Lower lobe of right lung (tissue), 2 donors: ENCODE data around the gene MUCL3. TPM values are rescaled to one million over a fixed set of nuclear protein-coding genes. Genes with fewer than 3 reads are reported as not detected.

ENCODE experiments used
- ATAC-seq, 2 donors: fragments of 200-7000 bp; cut with Tn5 transposase; one replicate each; pipeline ENCODE4 v1.9.1; 2020 to 2022; ENCODE audit warnings: mild to moderate bottlenecking in 2 of 2, moderate library complexity in 2 of 2
- DNase-seq: peaks from one replicate; pipeline ENCODE4 v3.0.0-alpha.2; 2020
- H3K27ac ChIP-seq: fragments of 200-600 bp; one replicate; pipeline ENCODE4 v1.8.0; 2022
- H3K27me3 ChIP-seq: fragments of 200-600 bp; one replicate; pipeline ENCODE4 v1.8.0; 2022; ENCODE audit warnings: low read depth
- H3K36me3 ChIP-seq: fragments of 200-600 bp; one replicate; pipeline ENCODE4 v1.8.0; 2022; ENCODE audit warnings: mild to moderate bottlenecking
- H3K4me1 ChIP-seq: fragments of 200-600 bp; one replicate; pipeline ENCODE4 v1.8.0; 2022
- H3K4me3 ChIP-seq: fragments of 200-600 bp; one replicate; pipeline ENCODE4 v1.8.0; 2022; ENCODE audit warnings: mild to moderate bottlenecking
- H3K9me3 ChIP-seq: fragments of 200-600 bp; one replicate; pipeline ENCODE4 v1.8.0; 2022
- intact Hi-C: fragments of 100-400 bp; cut with DNase I; formaldehyde crosslinking; loops from one replicate; pipeline ENCODE4 v1.11.0; 2022
- total RNA-seq: library from RNA; stranded (reverse); fragmentation: NEBNext Ultra II Directional; extraction: Animal tissue kit (Norgen Biotek cat#: 25700); gene quantifications from one replicate; pipeline ENCODE4 v1.2.1, GENCODE V29; 2021
- TF ChIP-seq, protein P1 (sequence below): fragments of 200-600 bp; IDR thresholded peaks from one replicate; pipeline ENCODE4 v1.8.0; 2022; ENCODE audit warnings: antibody characterized with exemption, mild to moderate bottlenecking
- donor health status: DM: no; HTN: yes; CAD: no; lungs with severe emphysema.

Gene MUCL3
- total RNA-seq, 1 donor from 2014 or later, result 5.3 TPM

DNA sequence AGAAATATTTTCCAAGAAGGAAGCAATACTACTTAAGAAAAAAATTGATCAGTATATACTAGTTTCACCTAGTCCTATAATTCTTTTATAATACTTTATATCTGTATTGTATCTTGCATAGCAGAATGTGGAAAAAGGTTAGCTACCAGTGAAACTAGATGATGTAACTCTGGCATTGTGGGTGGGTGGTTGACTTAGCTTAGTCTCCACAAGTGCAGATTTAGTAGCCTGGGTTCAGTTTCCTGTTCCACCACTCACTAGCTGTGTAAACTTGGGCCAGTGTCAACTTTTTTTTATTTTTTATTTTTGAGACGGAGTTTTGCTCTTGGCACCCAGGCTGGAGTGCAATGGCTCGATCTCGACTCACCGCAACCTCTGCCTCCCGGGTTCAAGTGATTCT is 44.7 kb downstream of the MUCL3 start:
- no peaks in the 10 kb centered on the region for H3K36me3 ChIP-seq
- no peaks in the 10 kb centered on the region for H3K9me3 ChIP-seq
- H3K4me3 ChIP-seq, result no peak overlapping the region
- intact Hi-C loops, result no loop called here
- H3K27ac ChIP-seq, result no peak overlapping the region
- no peaks in the 10 kb centered on the region for H3K27me3 ChIP-seq
- TF ChIP-seq, protein P1, sequence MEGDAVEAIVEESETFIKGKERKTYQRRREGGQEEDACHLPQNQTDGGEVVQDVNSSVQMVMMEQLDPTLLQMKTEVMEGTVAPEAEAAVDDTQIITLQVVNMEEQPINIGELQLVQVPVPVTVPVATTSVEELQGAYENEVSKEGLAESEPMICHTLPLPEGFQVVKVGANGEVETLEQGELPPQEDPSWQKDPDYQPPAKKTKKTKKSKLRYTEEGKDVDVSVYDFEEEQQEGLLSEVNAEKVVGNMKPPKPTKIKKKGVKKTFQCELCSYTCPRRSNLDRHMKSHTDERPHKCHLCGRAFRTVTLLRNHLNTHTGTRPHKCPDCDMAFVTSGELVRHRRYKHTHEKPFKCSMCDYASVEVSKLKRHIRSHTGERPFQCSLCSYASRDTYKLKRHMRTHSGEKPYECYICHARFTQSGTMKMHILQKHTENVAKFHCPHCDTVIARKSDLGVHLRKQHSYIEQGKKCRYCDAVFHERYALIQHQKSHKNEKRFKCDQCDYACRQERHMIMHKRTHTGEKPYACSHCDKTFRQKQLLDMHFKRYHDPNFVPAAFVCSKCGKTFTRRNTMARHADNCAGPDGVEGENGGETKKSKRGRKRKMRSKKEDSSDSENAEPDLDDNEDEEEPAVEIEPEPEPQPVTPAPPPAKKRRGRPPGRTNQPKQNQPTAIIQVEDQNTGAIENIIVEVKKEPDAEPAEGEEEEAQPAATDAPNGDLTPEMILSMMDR, result no peak
- DNase-seq, result no peak
- ATAC-seq, result peak; percentile 55 to 65
- H3K4me1 ChIP-seq, result peaks cover 8% of the 10 kb centered on the region

DNA sequence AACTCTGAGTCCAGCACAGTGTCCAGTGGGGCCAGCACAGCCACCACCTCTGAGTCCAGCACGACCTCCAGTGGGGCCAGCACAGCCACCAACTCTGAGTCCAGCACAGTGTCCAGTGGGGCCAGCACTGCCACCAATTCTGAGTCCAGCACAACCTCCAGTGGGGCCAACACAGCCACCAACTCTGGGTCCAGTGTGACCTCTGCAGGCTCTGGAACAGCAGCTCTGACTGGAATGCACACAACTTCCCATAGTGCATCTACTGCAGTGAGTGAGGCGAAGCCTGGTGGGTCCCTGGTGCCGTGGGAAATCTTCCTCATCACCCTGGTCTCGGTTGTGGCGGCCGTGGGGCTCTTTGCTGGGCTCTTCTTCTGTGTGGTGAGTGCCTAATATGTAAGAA is 46.5 kb downstream of the MUCL3 start:
- Histone ChIP-seq H3K9me3 (no peaks in the 10 kb centered on the region), H3K4me1 (peaks cover 1% of the 10 kb centered on the region), H3K4me3 (no peak overlapping the region), H3K36me3 (no peaks in the 10 kb centered on the region), H3K27me3 (no peaks in the 10 kb centered on the region), H3K27ac (no peak overlapping the region)
- DNase-seq, result no peak
- ATAC-seq, result no peak
- TF ChIP-seq, protein P1, result no peak
- intact Hi-C loops, result no loop called here

DNA sequence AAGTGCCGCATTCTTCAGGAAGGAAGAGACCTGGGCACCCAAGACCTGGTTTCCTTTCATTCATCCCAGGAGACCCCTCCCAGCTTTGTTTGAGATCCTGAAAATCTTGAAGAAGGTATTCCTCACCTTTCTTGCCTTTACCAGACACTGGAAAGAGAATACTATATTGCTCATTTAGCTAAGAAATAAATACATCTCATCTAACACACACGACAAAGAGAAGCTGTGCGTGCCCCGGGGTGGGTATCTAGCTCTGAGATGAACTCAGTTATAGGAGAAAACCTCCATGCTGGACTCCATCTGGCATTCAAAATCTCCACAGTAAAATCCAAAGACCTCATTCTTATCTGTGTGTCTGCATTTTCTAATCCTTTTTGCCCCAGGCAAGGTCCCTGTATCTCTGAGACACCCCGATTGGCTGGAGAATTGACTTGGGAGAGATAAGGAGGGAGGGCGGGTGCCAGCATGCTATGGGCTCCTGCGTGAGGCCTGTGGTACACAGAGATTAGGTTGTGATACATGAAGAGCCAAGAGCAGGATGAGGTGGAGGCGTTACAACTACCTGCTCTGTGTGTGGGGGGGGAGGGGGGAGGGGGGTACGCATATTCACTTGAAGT is 47.5 kb downstream of the MUCL3 start:
- Histone ChIP-seq H3K9me3 (no peaks in the 10 kb centered on the region), H3K27ac (no peak overlapping the region), H3K36me3 (no peaks in the 10 kb centered on the region), H3K27me3 (no peaks in the 10 kb centered on the region), H3K4me3 (no peak overlapping the region), H3K4me1 (no peaks in the 10 kb centered on the region)
- TF ChIP-seq, protein P1, result no peak
- ATAC-seq (no peak), DNase-seq (no peak)
- intact Hi-C loops, result no loop called here

DNA sequence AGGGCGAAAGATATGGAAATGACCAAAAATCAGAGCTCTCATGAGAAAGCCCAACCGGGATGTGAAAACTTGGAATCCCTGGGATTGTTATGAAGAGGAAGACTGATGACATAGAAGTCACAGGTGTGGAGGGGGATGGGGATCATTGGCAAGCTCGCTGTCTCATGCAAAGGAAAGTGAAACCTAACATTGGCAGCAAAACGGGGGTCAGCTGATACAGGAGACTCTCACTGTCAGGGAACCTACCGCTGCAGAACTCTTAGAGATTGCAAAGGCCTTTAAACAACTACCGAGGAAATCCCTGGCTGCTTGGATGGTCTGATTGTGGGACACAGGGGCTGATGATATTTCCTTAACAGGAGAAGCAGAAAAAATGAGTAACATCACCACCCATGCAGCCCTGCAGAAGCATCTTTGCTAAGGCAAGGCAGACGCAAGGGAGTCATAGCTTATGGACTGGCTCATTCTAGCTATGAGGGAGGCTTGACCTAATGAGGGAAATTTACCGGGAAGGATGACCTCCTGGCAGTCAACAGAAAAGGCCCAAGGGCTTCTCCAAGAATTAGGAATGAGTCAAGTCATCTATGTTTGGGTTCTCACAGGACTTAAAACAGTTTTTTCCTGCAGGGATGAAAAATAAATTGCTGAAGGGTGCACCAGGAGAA is 49.8 kb downstream of the MUCL3 start:
- no peaks in the 10 kb centered on the region for H3K9me3 ChIP-seq
- intact Hi-C loops, result no loop called here
- no peaks in the 10 kb centered on the region for H3K36me3 ChIP-seq
- TF ChIP-seq, protein P1, result no peak
- no peak for DNase-seq
- no peak overlapping the region for H3K4me3 ChIP-seq
- H3K27ac ChIP-seq, result no peak overlapping the region
- ATAC-seq, result no peak
- no peaks in the 10 kb centered on the region for H3K27me3 ChIP-seq
- H3K4me1 ChIP-seq, result no peaks in the 10 kb centered on the region

DNA sequence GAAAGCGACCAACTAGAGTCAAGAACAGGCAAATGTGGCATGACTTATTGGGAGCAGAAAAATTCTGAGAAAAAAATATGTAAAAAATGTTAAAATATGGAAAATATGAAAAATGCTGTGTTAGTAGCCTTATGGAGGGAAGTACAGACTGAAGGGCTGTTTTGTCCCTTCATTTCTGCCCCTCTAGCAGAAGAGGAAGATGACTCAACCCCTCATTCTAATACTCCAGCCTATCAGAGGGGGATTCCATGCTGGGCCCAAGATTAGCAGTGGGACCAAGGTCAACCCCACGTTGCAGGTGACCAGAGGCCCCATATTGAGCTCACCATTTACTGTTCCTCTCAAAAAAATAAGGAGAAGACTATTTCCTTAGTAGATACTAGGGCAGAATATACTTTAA is 51.1 kb downstream of the MUCL3 start:
- TF ChIP-seq, protein P1, result no peak
- ATAC-seq, result no peak
- H3K4me3 ChIP-seq, result no peak overlapping the region
- H3K27ac ChIP-seq, result no peak overlapping the region
- DNase-seq, result no peak
- H3K27me3 ChIP-seq, result no peaks in the 10 kb centered on the region
- no peaks in the 10 kb centered on the region for H3K4me1 ChIP-seq
- intact Hi-C loops, result no loop called here
- H3K36me3 ChIP-seq, result no peaks in the 10 kb centered on the region
- no peaks in the 10 kb centered on the region for H3K9me3 ChIP-seq
